NCI-H1092 treated with DMSO at 0.1 percent for 48 hours (cell line): ENCODE results near the gene LRMDA.
"Not testable (repeated sequence)": the region's sequence is repeated elsewhere in the genome, so short reads cannot be mapped to it uniquely, and the experiment has no call there.

Source experiments
- DNase-seq: peaks from one replicate; lab custom pipeline; 2025; lab: John Stamatoyannopoulos, UW

Gene LRMDA

DNA sequence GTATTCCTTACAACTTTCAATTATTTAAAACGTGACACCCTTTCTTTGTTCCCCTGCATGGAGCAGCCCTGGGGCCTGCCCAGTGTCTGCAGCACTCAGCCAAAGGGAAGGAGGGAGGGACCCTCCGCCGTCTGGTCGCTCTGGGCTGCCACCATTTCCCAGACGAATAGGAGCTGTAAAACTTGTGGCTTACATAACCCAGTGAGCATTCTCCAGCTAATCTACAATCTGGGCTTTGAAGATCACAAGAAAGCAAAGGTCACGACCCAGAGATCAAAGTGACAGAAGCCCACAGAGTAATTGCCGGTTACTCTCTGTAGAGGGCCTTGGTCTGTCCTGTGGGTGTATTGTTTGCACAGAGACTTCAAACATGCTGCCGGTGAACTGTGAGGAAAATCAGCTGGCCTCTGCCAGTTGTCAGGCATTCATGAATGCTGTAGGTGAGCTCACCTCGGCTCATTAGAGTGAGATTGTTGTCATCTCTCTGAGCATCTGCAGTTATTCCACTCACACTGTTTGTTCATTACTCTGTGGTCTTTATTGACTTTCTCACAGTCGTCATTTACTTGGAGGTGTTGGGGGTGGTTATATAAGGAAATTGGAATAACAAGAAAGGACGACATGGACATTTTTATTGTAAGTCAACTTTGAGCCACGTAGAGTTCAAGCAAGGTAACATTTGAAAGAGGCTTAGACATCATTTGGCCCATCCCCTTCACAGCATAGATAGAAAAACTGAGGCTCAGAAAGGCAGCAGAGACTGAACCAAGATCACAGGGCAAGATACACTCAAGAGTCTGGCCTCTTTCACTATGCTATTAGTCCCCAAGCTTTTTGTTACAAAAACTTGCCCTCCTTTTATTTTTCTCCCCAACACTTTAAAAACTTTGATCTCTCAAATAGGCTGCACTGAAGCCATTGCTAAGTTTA, 619.8 kb downstream of the LRMDA start:
- DNase-seq, result no peak

GRCh38 chr10:76052682-76053503, 621.5 kb downstream of the LRMDA start:
- no peak for DNase-seq

DNA sequence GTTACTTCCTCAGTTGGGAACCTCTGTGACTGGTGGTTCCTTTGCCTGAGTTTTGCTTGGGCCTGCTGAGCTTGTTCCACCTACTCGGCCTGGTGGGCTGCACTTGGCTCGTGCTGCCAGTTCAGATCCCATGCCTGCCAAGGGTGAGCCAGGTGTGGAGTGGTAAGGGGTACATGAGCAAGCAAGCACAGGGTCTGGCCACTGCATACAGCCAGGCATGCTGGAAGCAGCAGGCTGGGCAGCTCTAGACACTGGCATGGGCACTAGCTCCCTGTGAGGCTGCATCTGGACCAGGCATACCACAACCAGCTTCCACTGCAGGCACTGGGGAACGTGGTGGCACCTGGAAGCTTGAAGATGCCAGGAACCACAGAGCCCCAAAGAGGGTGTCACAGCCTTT, 624.0 kb downstream of the LRMDA start:
- no peak for DNase-seq

- no peak for DNase-seq
Observed at GRCh38 chr10:76055963-76056362, 624.5 kb downstream of the LRMDA start.

GRCh38 chr10:76060993-76061392, 629.6 kb downstream of the LRMDA start:
- not testable (repeated sequence) for DNase-seq

GRCh38 chr10:76066457-76066856, 635.0 kb downstream of the LRMDA start:
- no peak for DNase-seq

DNA sequence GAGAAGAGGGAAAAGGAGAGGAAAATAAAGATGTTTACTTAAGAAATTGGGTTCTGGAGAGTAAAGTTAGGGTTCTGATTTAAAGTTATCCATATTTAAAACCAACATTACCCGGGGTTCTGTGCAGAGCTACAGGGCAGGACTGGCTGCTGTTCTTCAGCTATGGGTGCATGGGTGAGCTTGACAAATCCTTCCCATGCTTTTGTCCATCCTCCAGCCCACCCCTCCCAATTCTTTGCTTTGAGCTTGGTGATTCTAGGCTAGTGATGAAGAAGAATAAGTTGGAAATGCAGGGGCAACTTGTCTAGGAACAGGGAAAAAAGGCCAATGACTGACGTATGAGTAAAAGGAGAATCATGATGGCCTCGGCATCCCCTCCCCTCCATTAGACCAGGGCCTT, 636.0 kb downstream of the LRMDA start:
- no peak for DNase-seq

GRCh38 chr10:76068856-76069255, 637.4 kb downstream of the LRMDA start:
- no peak for DNase-seq

DNA sequence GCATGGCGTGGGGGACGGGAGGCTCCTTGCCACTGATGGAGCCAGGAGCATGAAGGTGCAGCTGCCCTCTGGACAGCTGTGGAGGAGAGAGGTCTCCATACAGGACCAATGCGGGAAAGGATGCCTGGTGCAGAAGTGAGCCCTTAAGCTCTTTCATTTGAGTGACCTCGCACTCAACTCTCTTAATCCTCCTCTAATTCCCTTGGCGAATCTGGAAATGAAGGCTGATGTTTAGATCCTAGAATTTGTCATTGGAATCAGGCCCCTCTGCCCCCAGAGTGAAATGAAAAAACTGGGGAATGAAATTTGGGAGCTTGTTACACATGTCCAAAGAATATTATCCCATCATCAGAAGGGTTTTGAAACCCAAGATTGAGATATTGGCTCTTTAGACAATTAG, 639.5 kb downstream of the LRMDA start:
- DNase-seq, result no peak

DNA sequence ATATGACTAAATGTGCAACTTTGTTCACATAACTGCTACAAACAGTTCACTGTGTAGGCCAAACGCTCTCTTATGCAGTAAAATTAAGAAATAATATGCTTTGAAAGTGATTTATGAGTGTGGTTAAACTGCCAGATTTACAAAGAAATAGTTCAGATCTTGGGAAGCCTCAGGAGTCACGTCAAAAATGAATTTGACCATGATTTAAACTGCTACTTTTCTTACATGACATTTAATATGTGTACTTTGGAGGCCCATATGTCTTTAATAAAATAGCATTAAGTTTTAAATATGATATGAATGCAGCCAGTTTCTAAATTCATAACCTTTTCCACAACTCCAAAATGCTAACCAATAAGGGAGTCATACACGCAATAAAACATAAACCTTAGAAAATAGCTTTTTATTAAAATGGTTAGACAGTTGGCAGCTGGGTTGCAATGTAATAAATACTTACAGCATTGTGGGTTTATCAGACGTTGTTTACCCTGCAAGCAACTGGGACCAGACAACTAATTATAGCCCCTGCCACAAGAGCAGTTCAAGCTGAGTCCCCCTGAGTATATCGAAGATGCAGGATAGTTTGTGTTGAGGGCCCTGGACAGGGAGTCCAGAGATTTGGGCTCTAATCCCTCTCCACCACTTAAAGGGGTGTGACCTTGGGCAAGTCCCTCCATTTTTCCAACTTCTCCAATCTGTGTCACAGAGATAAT, 640.4 kb downstream of the LRMDA start:
- no peak for DNase-seq

DNA sequence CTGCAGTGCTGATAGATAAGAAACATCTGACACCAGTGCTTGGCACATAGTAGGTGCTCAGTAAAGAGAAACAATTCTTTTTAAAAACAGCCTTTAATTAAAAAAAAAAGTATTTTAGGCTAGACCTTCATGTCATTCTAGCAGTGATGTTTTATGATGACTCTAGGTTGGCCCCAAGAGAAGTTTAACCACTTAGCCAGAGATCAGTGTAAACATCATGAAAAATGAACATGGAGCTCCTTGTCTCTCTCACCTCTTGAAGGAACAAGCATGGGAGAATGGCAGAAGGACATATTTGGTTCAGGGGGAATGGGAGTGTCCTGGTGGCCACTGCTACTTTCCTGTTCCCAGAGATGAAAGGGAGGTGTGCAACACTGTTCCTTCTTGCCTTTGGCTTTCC, 641.0 kb downstream of the LRMDA start:
- no peak for DNase-seq

DNA sequence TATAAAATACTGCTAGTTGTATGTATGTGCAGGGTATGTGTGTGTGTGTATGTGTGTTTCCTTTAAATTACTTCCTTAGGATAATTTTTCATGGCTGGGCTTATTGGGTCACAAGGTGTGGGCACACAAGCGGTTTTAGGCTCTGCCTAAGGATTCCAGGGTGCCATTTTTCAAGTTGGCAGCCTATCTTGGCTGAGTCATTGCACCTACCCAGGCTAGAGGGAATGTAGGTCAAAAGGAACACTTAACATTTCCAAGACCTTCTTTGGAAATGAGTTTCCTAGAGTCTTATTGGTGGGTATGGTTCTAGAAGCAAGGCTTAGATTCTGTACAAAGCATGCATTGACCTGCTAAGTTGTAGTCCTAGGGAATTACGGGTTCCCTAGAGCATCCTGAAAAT, 642.1 kb downstream of the LRMDA start:
- DNase-seq, result no peak

GRCh38 chr10:76074659-76075058, 643.2 kb downstream of the LRMDA start:
- no peak for DNase-seq

- DNase-seq, result no peak
Observed at GRCh38 chr10:76080451-76080850, 649.0 kb downstream of the LRMDA start.

GRCh38 chr10:76080991-76081390, 649.6 kb downstream of the LRMDA start:
- no peak for DNase-seq

DNA sequence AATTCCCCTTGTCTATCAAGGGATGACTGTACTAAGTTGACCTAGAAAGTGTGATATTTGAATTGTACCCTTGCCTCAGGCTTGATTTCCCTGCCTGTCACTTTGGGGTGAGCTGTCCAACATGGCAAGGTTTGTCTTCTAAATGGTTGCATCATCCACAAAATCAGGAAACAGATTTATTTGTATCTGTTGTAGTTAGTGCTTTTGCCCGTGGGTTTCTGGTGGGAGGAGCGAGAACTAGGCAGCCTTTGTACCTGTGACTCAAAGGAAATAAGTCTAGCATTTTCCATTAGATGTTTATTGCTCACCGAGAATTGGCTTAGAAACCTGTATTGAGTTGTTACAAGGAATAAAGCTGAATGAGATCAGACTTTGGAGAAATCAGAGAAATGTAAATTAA, 650.8 kb downstream of the LRMDA start:
- DNase-seq, result no peak

DNA sequence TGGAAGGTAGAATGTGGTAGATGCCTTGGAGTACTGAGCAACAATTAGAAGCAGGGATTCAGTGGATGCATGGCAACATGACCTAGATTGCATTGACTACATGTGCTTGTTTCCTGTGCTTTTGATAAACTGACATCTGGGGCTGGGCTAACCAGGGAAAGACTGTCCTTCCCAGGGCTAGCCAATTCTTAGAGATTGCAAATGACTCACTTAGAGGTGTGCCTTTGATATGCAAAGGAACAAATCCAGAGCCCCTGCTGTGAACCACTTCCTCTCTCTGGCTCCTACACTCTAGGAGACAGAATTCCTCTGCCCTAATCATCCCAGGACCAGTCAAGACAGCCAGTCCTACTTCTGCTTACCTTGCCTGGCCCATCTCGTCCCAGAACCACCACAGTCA, 651.5 kb downstream of the LRMDA start:
- no peak for DNase-seq

- no peak for DNase-seq
Observed at GRCh38 chr10:76085002-76085816, 653.8 kb downstream of the LRMDA start.

DNA sequence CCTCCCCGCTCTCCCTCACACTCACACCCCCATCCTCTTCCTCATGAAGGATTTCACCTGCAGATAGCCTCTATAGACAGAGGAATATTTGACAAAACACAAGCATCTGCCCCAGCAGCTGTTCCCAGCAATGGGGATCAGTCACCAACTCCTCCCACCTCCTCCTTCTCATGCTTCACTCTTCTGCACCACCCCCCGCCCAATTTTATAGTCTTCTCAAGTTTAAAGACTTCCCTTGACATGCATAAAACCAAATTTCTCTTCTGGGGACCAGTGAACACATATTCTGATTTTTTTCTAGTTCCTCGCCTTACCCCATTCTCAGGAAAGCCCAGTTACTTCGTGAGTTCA, 654.4 kb downstream of the LRMDA start:
- no peak for DNase-seq

DNA sequence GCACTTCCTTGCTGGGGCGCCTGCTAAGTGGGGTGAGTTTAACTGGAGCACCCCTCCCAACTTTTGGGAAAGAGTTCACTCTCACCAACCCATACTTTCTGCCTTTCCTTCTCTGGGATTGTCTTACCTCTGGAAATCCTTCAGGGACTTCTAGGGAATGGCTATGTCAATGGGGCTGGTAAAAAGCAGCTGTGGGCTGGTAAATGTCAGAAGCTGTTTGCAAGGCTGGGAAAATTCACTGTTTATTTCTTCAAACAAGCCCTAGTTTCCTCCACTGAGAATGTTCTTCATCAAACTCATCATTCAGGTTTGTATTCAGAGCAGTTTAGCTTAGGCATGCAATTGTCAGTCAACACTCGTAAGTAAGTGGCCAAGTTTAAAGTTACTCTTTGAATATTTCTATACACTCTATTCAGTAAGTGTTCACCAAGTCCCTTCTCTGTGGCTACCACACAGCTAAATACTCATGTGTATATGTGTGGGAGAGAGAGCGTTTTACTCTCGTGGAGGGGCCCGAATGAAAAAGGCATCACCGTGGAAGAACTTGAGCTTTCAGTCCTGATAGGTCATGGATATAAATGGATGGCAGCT, 654.8 kb downstream of the LRMDA start:
- no peak for DNase-seq
